Lower leg skin (tissue), 4 donors: ENCODE data around the gene EFL1. TPM values are rescaled to one million over a fixed set of nuclear protein-coding genes. Genes with fewer than 3 reads are reported as not detected.

Experiments
- DNase-seq, 2 donors: peaks; one replicate each; pipeline ENCODE4 v3.0.0-alpha.2; 2019; ENCODE audit warnings: low spot score in 2 of 2
- H3K4me3 ChIP-seq: fragments of 200-600 bp; sonication (generic); 2 replicates; pipeline ENCODE4 v1.5.1; 2017; ENCODE audit warnings: mild to moderate bottlenecking, low read depth; ENCODE audit not compliant: poor library complexity, severe bottlenecking
- POLR2A ChIP-seq, 2 donors: fragments of 450-650 bp; IDR thresholded peaks; one replicate each; pipeline ENCODE4 v1.6.1; 2016 to 2017; ENCODE audit warnings: antibody characterized with exemption in 2 of 2, mild to moderate bottlenecking in 1 of 2, moderate library complexity in 1 of 2
- WGBS, 2 donors: methylation state at CpG; one replicate each; pipeline ENCODE4 v1.1.5; 2018; 5-methylcytosine and 5-hydroxymethylcytosine counted together
- intact Hi-C: fragments of 100-400 bp; cut with DNase I; formaldehyde crosslinking; loops from one replicate; pipeline ENCODE4 v1.15.0; 2023; ENCODE audit warnings: low total_unique reads
- total RNA-seq, 4 donors: library from RNA; depleted of rRNA; stranded (reverse); fragments of >200 nt; gene quantifications; one replicate each; pipeline ENCODE4 v1.1.0, GENCODE V29; 2016
- TF ChIP-seq, protein P1 (sequence below), 3 donors: fragments of 450-650 bp; IDR thresholded peaks; one replicate each; pipeline ENCODE4 v1.5.1; 2016; ENCODE audit warnings: antibody characterized with exemption in 3 of 3, mild to moderate bottlenecking in 3 of 3, moderate library complexity in 2 of 3

EFL1 gene
- total RNA-seq, 4 donors from 2014 or later, result 17.8 to 20.7 (median 19.5) TPM

DNA sequence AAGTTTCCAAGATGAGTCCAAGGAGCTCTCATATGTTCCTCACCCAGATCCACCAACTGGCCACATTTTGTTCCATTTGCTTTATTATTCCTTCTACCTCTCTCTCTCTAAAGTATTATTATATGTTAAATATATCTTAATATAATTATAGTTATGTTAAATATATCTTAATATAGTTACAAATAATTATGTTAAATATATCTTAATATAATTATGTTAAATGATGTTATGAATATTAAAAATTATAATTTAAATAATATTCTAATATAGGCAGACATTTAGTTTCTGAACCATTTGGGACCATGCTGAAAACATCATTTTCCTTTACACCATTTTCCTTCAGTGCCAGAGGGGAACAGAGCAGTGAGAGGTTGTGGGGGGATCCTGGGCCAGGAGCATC is 166.7 kb downstream of the EFL1 start:
- no peak overlapping the region for H3K4me3 ChIP-seq
- no peak for DNase-seq
- intact Hi-C loops, result no loop called here
- TF ChIP-seq, protein P1, sequence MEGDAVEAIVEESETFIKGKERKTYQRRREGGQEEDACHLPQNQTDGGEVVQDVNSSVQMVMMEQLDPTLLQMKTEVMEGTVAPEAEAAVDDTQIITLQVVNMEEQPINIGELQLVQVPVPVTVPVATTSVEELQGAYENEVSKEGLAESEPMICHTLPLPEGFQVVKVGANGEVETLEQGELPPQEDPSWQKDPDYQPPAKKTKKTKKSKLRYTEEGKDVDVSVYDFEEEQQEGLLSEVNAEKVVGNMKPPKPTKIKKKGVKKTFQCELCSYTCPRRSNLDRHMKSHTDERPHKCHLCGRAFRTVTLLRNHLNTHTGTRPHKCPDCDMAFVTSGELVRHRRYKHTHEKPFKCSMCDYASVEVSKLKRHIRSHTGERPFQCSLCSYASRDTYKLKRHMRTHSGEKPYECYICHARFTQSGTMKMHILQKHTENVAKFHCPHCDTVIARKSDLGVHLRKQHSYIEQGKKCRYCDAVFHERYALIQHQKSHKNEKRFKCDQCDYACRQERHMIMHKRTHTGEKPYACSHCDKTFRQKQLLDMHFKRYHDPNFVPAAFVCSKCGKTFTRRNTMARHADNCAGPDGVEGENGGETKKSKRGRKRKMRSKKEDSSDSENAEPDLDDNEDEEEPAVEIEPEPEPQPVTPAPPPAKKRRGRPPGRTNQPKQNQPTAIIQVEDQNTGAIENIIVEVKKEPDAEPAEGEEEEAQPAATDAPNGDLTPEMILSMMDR (IDR thresholded peaks at IDR 0.05), result no peak

DNA sequence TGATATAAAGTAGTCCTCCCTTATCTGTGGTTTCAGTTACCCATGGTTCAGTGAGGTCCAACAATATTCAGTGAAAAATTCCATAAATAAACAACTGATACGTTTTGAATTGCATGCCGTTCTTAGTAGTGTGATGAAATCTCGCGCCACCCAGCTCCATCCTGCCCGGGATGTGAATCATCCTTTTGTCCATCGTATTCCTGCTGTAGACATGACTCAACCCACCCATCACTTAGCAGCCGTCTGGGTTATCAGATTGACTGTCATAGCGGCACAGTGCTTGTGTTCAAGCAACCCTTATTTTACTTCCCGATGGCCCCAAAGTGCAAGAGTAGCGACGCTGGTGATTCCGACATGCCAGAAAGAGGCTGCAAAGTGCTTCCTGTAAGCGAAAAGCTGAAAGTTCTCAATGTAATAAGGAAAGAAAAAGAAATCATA is 168.7 kb downstream of the EFL1 start:
- intact Hi-C loops, result no loop called here
- no peak for DNase-seq
- H3K4me3 ChIP-seq, result no peak overlapping the region
- TF ChIP-seq POLR2A (IDR thresholded peaks at IDR 0.05), result no peak
- TF ChIP-seq, protein P1 (IDR thresholded peaks at IDR 0.05), result no peak
- WGBS, 2 donors, result 80 to 81% methylated on average over 13 of the region's 13 CpGs

DNA sequence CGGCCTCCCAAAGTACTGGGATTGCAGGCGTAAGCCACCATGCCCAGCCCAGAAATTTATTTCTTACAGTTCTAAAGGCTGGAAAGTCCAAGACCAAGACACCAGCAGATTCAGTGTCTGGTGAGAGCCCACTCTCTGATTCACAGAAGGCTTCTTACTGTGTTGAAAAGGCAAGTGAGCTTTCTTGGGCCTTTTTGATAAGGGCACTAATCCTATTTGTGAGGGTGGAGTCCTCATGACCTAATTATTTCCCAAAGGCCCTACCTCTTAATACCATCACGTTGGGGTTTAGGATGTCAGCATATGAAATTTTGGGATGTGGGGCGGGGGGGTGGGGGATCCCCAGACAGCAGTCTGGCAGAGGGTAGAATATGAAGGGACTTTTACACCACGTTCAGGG is 169.2 kb downstream of the EFL1 start:
- TF ChIP-seq POLR2A (IDR thresholded peaks at IDR 0.05), result no peak
- DNase-seq, result no peak
- intact Hi-C loops, result no loop called here
- 86 to 92% methylated on average over 5 of the region's 5 CpGs for WGBS, 2 donors
- H3K4me3 ChIP-seq, result no peak overlapping the region

DNA sequence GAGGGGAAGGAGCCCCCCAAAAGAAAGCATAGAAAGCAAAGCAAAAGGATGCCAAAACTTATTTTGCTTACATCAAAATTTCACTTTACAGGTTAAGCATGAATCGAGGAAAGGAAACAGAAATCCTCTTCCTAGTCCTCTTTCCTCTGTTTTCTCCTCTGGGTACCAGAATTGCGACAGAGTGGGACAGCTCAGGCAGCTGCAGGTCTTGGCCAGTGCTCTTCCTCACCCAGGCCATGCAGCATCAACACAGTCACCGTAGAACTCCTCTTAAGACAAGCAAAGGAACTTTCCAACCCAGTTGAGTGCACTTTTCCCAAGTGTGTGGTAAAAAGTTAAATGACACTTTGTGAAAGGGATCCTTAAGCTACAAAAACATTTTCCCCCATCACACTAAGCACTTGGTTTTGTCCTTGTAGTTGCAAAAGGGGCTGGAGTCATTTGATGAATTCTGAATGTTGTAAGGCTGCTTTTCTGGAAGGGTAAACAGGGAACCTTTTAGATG is 170.8 kb downstream of the EFL1 start:
- DNase-seq, result no peak
- no peak overlapping the region for H3K4me3 ChIP-seq
- TF ChIP-seq POLR2A (IDR thresholded peaks at IDR 0.05), result no peak
- TF ChIP-seq, protein P1 (IDR thresholded peaks at IDR 0.05), result no peak
- intact Hi-C loops, result no loop called here
- WGBS, 2 donors, result 83 to 87% methylated on average over 3 of the region's 3 CpGs

DNA sequence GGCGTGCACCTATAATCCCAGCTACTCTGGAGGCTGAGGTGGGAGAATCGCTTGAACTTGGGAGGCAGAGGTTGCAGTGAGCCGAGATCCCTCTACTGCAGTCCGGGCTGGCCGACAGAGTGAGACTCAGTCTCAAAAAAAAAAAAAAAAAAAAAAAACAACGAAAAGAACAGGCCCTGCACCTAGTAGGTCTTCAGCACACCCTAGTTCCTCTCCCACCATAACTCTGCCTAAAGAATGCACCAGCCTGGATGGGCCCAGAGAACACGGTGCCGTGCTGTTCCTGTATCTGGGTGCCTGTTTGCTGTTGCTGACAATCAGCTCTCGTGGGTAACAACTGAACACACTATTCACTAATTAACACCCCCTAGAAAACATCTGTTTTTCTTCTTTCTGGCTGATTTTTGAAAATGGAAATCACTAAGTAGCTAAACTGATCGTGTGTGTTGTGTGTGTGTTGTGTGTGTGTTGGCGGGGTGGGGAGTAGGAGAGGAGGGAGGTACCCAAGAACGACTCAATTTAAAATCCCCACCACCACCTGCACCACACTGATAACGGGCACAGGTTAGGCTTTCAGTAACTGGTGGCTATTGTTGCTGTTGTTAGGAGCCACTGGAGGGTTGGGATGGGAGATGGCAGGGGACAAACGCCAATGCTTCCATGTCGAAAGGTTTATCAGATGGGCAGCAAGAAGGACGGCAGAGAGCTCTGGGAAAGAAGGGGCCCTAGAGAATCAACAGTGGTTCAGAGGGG is 176.1 kb downstream of the EFL1 start:
- no peak for TF ChIP-seq POLR2A (IDR thresholded peaks at IDR 0.05)
- TF ChIP-seq, protein P1 (IDR thresholded peaks at IDR 0.05), result no peak
- intact Hi-C loops, result no loop called here
- no peak overlapping the region for H3K4me3 ChIP-seq
- no peak for DNase-seq
- 86 to 87% methylated on average over 16 of the region's 16 CpGs for WGBS, 2 donors

DNA sequence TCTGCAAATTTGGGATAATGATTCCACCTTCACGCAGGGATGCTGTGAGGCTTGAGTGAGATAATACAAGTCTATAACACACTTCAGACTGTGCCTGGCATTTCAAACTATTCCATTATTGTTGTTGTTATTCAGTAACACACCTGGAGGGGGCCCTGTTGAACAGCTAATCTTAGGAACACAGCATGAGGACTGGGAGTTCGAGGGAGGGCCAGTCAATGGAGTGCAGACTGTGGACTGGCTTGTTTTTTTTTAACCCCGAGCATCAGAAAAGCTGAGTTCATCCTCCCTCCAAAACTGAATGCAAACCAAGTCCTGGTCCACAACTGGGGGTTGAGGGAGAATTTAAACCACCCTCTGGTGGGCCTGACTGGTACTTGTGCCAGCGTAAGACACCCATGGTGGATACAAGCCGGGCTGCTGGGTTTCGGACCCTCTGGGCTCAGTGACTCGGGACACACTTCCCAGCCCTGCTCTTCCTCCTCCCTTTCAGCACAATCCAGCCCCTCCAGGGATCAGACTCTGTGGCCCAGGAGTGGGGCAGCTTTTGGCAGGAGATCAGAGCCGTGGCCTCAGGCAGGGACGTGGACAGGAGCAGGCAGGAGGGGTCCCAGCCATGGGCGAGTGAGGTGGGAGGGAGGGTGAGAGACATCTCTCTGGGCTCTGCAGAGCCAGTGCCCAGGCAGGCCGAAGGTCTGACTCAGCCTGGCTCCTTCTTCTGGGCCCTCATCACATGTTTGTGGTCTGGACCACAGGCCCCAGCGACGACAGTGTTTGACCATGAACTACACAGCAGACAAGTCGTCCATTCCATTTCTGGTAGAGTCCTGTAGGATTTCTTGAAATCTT is 180.4 kb downstream of the EFL1 start:
- WGBS, 2 donors, result 72 to 78% methylated on average over 13 to 14 of the region's 14 CpGs
- no peak overlapping the region for H3K4me3 ChIP-seq
- no peak for DNase-seq
- intact Hi-C loops, result no loop called here
- no peak for TF ChIP-seq POLR2A (IDR thresholded peaks at IDR 0.05)
- TF ChIP-seq, protein P1 (IDR thresholded peaks at IDR 0.05), result no peak
